Measurements from ENCODE around the gene EXOC5. TPM values are rescaled to one million over a fixed set of nuclear protein-coding genes. Genes with fewer than 3 reads are reported as not detected.
A peak's percentile ranks its signal among the peaks of the same experiment; 100 is the strongest.
"Not testable (repeated sequence)": the region's sequence is repeated elsewhere in the genome, so short reads cannot be mapped to it uniquely, and the experiment has no call there.

The EXOC5 gene
- total and polyA plus RNA-seq, 7 donors = 15.1 to 59.7 (median 47.2) TPM

DNA sequence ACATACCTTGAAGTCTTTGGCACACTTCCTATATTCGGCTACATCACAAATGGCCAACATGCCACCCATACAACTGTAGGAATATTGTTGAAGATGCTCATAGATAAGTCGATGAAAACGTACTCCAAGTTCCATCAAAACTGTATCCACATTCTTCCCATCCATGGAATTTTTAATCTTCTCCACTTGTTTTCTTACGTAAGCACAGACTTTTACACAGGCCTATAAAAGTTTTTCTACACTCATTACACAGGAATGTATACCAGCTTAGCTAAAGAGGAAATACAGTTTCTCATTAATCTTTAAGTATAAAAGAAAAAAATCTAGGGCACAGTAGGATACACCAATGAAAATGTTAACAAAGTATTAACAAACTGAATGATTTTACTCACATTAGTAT lies 59.1 kb downstream of the EXOC5 start:
- no peaks in the 10 kb centered on the region for H3K9me3 ChIP-seq
- H3K4me1 ChIP-seq = no peaks in the 10 kb centered on the region
- H3K4me3 ChIP-seq = no peak overlapping the region
- H3K27ac ChIP-seq = no peak overlapping the region
- ATAC-seq = no peak
- WGBS, 3 donors = 73% methylated on average over 4 of the region's 4 CpGs
- TF ChIP-seq, protein P1, sequence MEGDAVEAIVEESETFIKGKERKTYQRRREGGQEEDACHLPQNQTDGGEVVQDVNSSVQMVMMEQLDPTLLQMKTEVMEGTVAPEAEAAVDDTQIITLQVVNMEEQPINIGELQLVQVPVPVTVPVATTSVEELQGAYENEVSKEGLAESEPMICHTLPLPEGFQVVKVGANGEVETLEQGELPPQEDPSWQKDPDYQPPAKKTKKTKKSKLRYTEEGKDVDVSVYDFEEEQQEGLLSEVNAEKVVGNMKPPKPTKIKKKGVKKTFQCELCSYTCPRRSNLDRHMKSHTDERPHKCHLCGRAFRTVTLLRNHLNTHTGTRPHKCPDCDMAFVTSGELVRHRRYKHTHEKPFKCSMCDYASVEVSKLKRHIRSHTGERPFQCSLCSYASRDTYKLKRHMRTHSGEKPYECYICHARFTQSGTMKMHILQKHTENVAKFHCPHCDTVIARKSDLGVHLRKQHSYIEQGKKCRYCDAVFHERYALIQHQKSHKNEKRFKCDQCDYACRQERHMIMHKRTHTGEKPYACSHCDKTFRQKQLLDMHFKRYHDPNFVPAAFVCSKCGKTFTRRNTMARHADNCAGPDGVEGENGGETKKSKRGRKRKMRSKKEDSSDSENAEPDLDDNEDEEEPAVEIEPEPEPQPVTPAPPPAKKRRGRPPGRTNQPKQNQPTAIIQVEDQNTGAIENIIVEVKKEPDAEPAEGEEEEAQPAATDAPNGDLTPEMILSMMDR (IDR thresholded peaks at IDR 0.05) = no peak
- intact Hi-C loops (cut with DNase I) = no loop called here
- no peaks in the 10 kb centered on the region for H3K27me3 ChIP-seq (ENCODE audit: insufficient read depth in 3 of 3, low read length in 2 of 3)
- peaks cover 0 to 78% of the 10 kb centered on the region in 2 donors for H3K36me3 ChIP-seq (ENCODE audit: insufficient read depth in 1 of 2, low read depth in 1 of 2)
- DNase-seq = no peak

DNA sequence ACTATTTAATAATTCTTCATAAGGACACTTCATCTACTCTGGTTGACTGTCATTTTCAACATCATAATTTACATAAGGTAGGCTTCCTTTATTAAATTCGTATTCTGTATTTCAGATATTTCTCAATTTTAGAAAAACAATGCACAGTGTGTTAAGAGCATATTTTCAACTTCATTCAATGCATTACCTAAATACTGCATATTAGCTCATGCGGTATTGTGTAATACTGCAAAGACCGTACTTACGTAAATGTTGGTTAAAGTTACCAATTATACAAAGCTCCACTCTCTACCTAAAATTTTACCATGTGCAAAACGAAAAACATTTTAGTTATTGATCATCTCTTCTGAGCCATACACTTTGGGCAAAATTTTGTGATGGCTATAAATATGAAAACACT lies 62.8 kb downstream of the EXOC5 start:
- 92 to 97% (median 96%) methylated on average over 5 of the region's 5 CpGs for WGBS, 3 donors
- peaks cover 0 to 42% of the 10 kb centered on the region in 2 donors for H3K36me3 ChIP-seq (ENCODE audit: insufficient read depth in 1 of 2, low read depth in 1 of 2)

DNA sequence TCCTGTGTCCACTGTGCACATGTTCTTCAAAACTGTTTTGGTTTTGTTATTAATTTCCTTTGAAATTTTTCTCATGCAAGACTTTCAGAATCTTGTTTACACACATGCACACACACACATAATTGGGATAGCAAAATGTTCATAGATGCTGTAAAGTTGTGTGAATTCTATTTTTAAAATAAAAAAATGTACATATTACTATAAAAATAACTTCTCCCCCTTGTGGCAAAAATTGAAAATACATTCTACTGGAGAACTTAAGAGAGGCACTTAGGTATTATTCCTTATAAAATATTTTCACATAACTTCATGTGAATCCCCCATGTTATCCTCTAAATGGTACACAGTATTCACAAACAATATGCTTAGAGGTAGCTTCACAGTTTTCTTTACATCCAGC lies 66.0 kb downstream of the EXOC5 start:
- DNase-seq; H3K27ac ChIP-seq; H3K9me3 ChIP-seq; H3K27me3 ChIP-seq (ENCODE audit: insufficient read depth in 3 of 3, low read length in 2 of 3); ATAC-seq; H3K4me3 ChIP-seq; intact Hi-C loops (cut with DNase I); H3K4me1 ChIP-seq: not testable (repeated sequence)
- H3K36me3 ChIP-seq (ENCODE audit: insufficient read depth in 1 of 2, low read depth in 1 of 2) = peaks cover 0 to 12% of the 10 kb centered on the region in 2 donors
- TF ChIP-seq, protein P1 (IDR thresholded peaks at IDR 0.05) = peak; percentile 24

More for the DNA sequence above, 62.8 kb downstream of the EXOC5 start:
- no peak for DNase-seq
- Histone ChIP-seq H3K4me3 (no peak overlapping the region), H3K4me1 (no peaks in the 10 kb centered on the region), H3K27me3 (ENCODE audit: insufficient read depth in 3 of 3, low read length in 2 of 3) (no peaks in the 10 kb centered on the region), H3K27ac (no peak overlapping the region), H3K9me3 (no peaks in the 10 kb centered on the region)
- intact Hi-C loops (cut with DNase I) = no loop called here
- TF ChIP-seq, protein P1 (IDR thresholded peaks at IDR 0.05) = no peak
- ATAC-seq = no peak

DNA sequence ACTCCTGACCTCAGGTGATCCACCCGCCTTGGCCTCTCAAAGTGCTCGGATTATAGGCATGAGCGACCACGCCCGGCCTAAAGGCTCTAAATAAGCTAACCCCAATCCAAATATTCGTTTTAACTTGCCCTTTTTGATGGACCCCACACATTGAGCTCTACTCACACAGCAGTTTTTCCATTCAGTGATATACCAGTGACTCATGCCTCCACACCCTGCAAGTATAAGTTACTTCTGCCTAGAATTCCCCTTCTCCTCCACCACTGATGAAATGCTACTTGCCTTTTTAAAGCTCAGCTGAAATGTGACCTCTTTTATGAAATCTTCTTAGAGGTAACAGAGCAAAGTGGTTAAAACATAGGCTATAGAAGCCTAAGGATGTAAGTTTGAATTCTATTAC lies 68.8 kb downstream of the EXOC5 start:
- intact Hi-C loops (cut with DNase I) = no loop called here
- TF ChIP-seq, protein P1 (IDR thresholded peaks at IDR 0.05) = no peak
- no peaks in the 10 kb centered on the region for H3K4me1 ChIP-seq

DNA sequence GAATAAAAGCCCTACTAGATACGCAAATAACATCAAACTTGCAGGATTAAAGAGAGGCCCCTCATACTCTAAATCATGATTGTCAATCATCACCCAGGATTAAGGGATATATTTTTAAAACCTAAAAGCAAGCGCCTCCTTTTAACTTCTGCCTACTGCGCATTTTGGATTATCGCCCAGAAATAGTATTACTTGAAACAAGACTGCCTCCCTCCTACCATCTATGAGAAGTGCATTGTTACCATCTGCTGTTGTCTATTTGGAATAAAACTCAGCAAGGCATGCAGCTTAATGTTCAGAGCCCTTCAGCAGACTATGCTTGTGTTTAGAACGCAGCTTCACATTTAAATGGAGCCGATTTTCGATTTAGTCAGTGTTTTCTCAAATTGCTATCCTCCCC lies 79.6 kb downstream of the EXOC5 start:
- TF ChIP-seq, protein P1 (IDR thresholded peaks at IDR 0.05) = peak; percentile 15
- Histone ChIP-seq H3K36me3 (ENCODE audit: insufficient read depth in 1 of 2, low read depth in 1 of 2) (no peaks in the 10 kb centered on the region), H3K9me3 (no peaks in the 10 kb centered on the region), H3K27ac (no peak overlapping the region), H3K4me1 (no peaks in the 10 kb centered on the region), H3K27me3 (ENCODE audit: insufficient read depth in 3 of 3, low read length in 2 of 3) (peaks cover 0 to 3% (median 0%) of the 10 kb centered on the region in 3 donors), H3K4me3 (no peak overlapping the region)
- no peak for DNase-seq
- 35 to 41% (median 37%) methylated on average over 7 of the region's 7 CpGs for WGBS, 3 donors
- intact Hi-C loops (cut with DNase I) = no loop called here
- no peak for ATAC-seq

More for the DNA sequence above, 68.8 kb downstream of the EXOC5 start:
- no peak overlapping the region for H3K27ac ChIP-seq
- H3K36me3 ChIP-seq (ENCODE audit: insufficient read depth in 1 of 2, low read depth in 1 of 2) = no peaks in the 10 kb centered on the region
- ATAC-seq (no peak), DNase-seq (no peak)
- WGBS, 3 donors = 89 to 94% (median 92%) methylated on average over 6 of the region's 6 CpGs
- no peaks in the 10 kb centered on the region for H3K27me3 ChIP-seq (ENCODE audit: insufficient read depth in 3 of 3, low read length in 2 of 3)
- no peak overlapping the region for H3K4me3 ChIP-seq
- no peaks in the 10 kb centered on the region for H3K9me3 ChIP-seq

Measured in psoas muscle (tissue), 8 donors.